Subcutaneous abdominal adipose tissue (tissue), 5 donors: ENCODE data around the gene CNTNAP2.

Experiments
- H3K27ac ChIP-seq: one replicate; pipeline ENCODE4 v1.7.0; 2013; ENCODE audit warnings: low read depth, mild to moderate bottlenecking, inconsistent platforms, low read length, moderate library complexity
- H3K27me3 ChIP-seq, 5 donors: one replicate each; pipeline ENCODE4 v1.7.0; 2013; ENCODE audit warnings: low read length in 5 of 5, inconsistent platforms in 1 of 5; ENCODE audit not compliant: control insufficient read depth in 5 of 5, insufficient read depth in 4 of 5
- H3K36me3 ChIP-seq, 5 donors: one replicate each; pipeline ENCODE4 v1.7.0; 2013; ENCODE audit warnings: low read length in 5 of 5; ENCODE audit not compliant: control insufficient read depth in 5 of 5, insufficient read depth in 5 of 5
- H3K4me1 ChIP-seq, 5 donors: one replicate each; pipeline ENCODE4 v1.7.0; 2013; ENCODE audit warnings: low read length in 5 of 5, mild to moderate bottlenecking in 3 of 5, moderate library complexity in 1 of 5; ENCODE audit not compliant: control insufficient read depth in 5 of 5, insufficient read depth in 5 of 5
- H3K4me3 ChIP-seq, 5 donors: one replicate each; pipeline ENCODE4 v1.7.0; 2013; ENCODE audit warnings: low read length in 5 of 5, low read depth in 1 of 5
- H3K9ac ChIP-seq, 5 donors: one replicate each; pipeline ENCODE4 v1.7.0; 2013; ENCODE audit warnings: low read length in 5 of 5, mild to moderate bottlenecking in 4 of 5, moderate library complexity in 3 of 5
- H3K9me3 ChIP-seq, 5 donors: one replicate each; pipeline ENCODE4 v1.7.0; 2013; ENCODE audit warnings: low read length in 5 of 5; ENCODE audit not compliant: control insufficient read depth in 5 of 5
- donor health status: healthy.
- donor health status: healthy.
- donor health status: healthy.
- donor health status: healthy.
- donor health status: healthy.

CNTNAP2 gene

GRCh38 chr7:148395990-148396716 lies 2279.6 kb downstream of the CNTNAP2 start:
- Histone ChIP-seq H3K27ac (no peak overlapping the region), H3K36me3 (no peaks in the 10 kb centered on the region), H3K27me3 (peaks cover 0 to 22% (median 6%) of the 10 kb centered on the region in 5 donors), H3K9ac (no peak overlapping the region), H3K4me3 (no peak overlapping the region), H3K9me3 (no peaks in the 10 kb centered on the region), H3K4me1 (no peaks in the 10 kb centered on the region)

DNA sequence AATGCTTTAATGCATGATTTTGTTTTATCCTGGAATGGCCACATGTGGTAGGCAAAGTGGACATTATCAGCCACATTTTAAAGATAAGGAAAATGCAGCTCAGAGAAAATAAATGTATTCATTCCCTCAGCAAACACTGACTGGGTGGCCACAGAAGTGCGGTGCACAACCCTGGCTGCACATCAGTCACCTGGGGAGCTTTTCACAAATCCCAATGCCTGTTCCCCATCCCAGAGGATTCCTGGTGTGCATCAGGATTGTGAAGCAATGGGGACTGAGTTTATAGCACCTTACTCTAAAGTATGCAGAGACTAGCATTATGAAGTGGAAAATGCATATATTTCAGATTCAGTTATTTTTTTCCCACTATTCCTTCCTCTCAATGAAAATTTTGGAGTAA lies 2280.5 kb downstream of the CNTNAP2 start:
- Histone ChIP-seq H3K9me3 (no peaks in the 10 kb centered on the region), H3K9ac (no peak overlapping the region), H3K27me3 (peaks cover 0 to 22% (median 8%) of the 10 kb centered on the region in 5 donors), H3K4me3 (no peak overlapping the region), H3K27ac (no peak overlapping the region), H3K36me3 (no peaks in the 10 kb centered on the region), H3K4me1 (no peaks in the 10 kb centered on the region)

DNA sequence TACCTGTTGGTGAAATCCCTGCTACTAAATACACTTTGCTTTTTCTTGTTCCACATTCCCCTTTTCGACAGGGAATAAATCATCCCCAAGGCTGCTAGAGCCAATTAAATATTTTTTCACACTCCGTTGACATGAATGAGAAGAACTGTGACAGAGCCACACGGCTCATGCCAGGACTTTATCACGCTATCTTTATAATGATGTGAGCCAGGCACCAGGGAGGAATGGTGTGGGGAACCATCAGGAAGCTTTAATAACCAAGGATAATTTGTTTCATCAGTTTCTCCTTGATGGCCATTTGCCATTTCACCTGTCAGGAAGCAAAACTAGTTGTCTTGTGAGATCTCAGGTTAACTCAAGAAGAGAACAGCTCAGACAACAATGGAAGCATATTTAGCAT lies 2280.9 kb downstream of the CNTNAP2 start:
- Histone ChIP-seq H3K9me3 (no peaks in the 10 kb centered on the region), H3K27ac (no peak overlapping the region), H3K27me3 (peaks cover 0 to 22% (median 8%) of the 10 kb centered on the region in 5 donors), H3K9ac (no peak overlapping the region), H3K4me3 (no peak overlapping the region), H3K4me1 (no peaks in the 10 kb centered on the region), H3K36me3 (no peaks in the 10 kb centered on the region)

- H3K4me1 ChIP-seq: no peaks in the 10 kb centered on the region
- H3K27ac ChIP-seq: no peak overlapping the region
These were observed 2281.4 kb downstream of the CNTNAP2 start for GRCh38 chr7:148397985-148398384.

GRCh38 chr7:148398844-148399365 lies 2282.3 kb downstream of the CNTNAP2 start:
- H3K36me3 ChIP-seq: no peaks in the 10 kb centered on the region
- no peak overlapping the region for H3K27ac ChIP-seq
- H3K9ac ChIP-seq: no peak overlapping the region
- no peaks in the 10 kb centered on the region for H3K4me1 ChIP-seq
- no peak overlapping the region for H3K4me3 ChIP-seq
- H3K27me3 ChIP-seq: peaks cover 0 to 22% (median 8%) of the 10 kb centered on the region in 5 donors
- no peaks in the 10 kb centered on the region for H3K9me3 ChIP-seq

More at GRCh38 chr7:148397985-148398384, 2281.4 kb downstream of the CNTNAP2 start:
- H3K36me3 ChIP-seq: no peaks in the 10 kb centered on the region
- H3K27me3 ChIP-seq: peaks cover 0 to 22% (median 8%) of the 10 kb centered on the region in 5 donors
- no peak overlapping the region for H3K9ac ChIP-seq
- H3K4me3 ChIP-seq: no peak overlapping the region
- no peaks in the 10 kb centered on the region for H3K9me3 ChIP-seq

- H3K9me3 ChIP-seq: no peaks in the 10 kb centered on the region
- H3K27ac ChIP-seq: no peak overlapping the region
- no peak overlapping the region for H3K9ac ChIP-seq
- H3K4me3 ChIP-seq: no peak overlapping the region
- H3K36me3 ChIP-seq: no peaks in the 10 kb centered on the region
- no peaks in the 10 kb centered on the region for H3K4me1 ChIP-seq
- H3K27me3 ChIP-seq: peaks cover 0 to 22% (median 8%) of the 10 kb centered on the region in 5 donors
These were observed 2283.5 kb downstream of the CNTNAP2 start for GRCh38 chr7:148400101-148400500.

GRCh38 chr7:148402159-148402558 lies 2285.6 kb downstream of the CNTNAP2 start:
- Histone ChIP-seq H3K27ac (no peak overlapping the region), H3K27me3 (peaks cover 0 to 11% (median 4%) of the 10 kb centered on the region in 5 donors), H3K9me3 (no peaks in the 10 kb centered on the region), H3K36me3 (no peaks in the 10 kb centered on the region), H3K4me3 (no peak overlapping the region), H3K9ac (no peak overlapping the region), H3K4me1 (no peaks in the 10 kb centered on the region)

- no peak overlapping the region for H3K9ac ChIP-seq
- H3K27ac ChIP-seq: no peak overlapping the region
- H3K9me3 ChIP-seq: no peaks in the 10 kb centered on the region
- no peak overlapping the region for H3K4me3 ChIP-seq
- H3K36me3 ChIP-seq: no peaks in the 10 kb centered on the region
- H3K27me3 ChIP-seq: peaks cover 0 to 5% (median 4%) of the 10 kb centered on the region in 5 donors
- no peaks in the 10 kb centered on the region for H3K4me1 ChIP-seq
These were observed 2286.9 kb downstream of the CNTNAP2 start for GRCh38 chr7:148403466-148403993.

- no peak overlapping the region for H3K9ac ChIP-seq
- no peak overlapping the region for H3K27ac ChIP-seq
- H3K4me3 ChIP-seq: no peak overlapping the region
- no peaks in the 10 kb centered on the region for H3K36me3 ChIP-seq
- H3K9me3 ChIP-seq: no peaks in the 10 kb centered on the region
- no peaks in the 10 kb centered on the region for H3K27me3 ChIP-seq
- no peaks in the 10 kb centered on the region for H3K4me1 ChIP-seq
These were observed 2291.7 kb downstream of the CNTNAP2 start for GRCh38 chr7:148408307-148408706.

GRCh38 chr7:148410905-148411304 lies 2294.3 kb downstream of the CNTNAP2 start:
- no peaks in the 10 kb centered on the region for H3K4me1 ChIP-seq
- no peak overlapping the region for H3K9ac ChIP-seq
- no peaks in the 10 kb centered on the region for H3K27me3 ChIP-seq
- no peak overlapping the region for H3K27ac ChIP-seq
- no peaks in the 10 kb centered on the region for H3K9me3 ChIP-seq
- H3K4me3 ChIP-seq: no peak overlapping the region
- no peaks in the 10 kb centered on the region for H3K36me3 ChIP-seq
